Adipocyte (in vitro differentiated cells): ENCODE data around the gene ST7.
A peak's percentile ranks its signal among the peaks of the same experiment; 100 is the strongest.

Experiments
- DNase-seq: peaks from one replicate; pipeline ENCODE4 v3.0.0-alpha.2; 2015; ENCODE audit warnings: low read depth
- H3K27me3 ChIP-seq: replicated peaks from 2 replicates; pipeline ENCODE4 v1.7.0; 2013; ENCODE audit warnings: mild to moderate bottlenecking, low read length, moderate library complexity; ENCODE audit not compliant: control insufficient read depth, insufficient read depth
- H3K36me3 ChIP-seq: 2 replicates; pipeline ENCODE4 v1.7.0; 2013; ENCODE audit warnings: low read length, mild to moderate bottlenecking, moderate library complexity; ENCODE audit not compliant: control insufficient read depth, insufficient read depth, severe bottlenecking
- H3K4me1 ChIP-seq: 2 replicates; pipeline ENCODE4 v1.7.0; 2013; ENCODE audit warnings: mild to moderate bottlenecking, low read length, moderate library complexity; ENCODE audit not compliant: control insufficient read depth, insufficient read depth
- H3K4me3 ChIP-seq: 2 replicates; pipeline ENCODE4 v1.7.0; 2013; ENCODE audit warnings: mild to moderate bottlenecking, low read length, moderate library complexity
- H3K9ac ChIP-seq: 2 replicates; pipeline ENCODE4 v1.7.0; 2013; ENCODE audit warnings: mild to moderate bottlenecking, low read length, moderate library complexity
- H3K9me3 ChIP-seq: 2 replicates; pipeline ENCODE4 v1.7.0; 2013; ENCODE audit warnings: mild to moderate bottlenecking, low read length, moderate library complexity; ENCODE audit not compliant: control insufficient read depth

ST7 gene

GRCh38 chr7:117153016-117153545 is 199.8 kb downstream of the ST7 start:
- Histone ChIP-seq H3K9me3 (no peaks in the 10 kb centered on the region), H3K27me3 (no peaks in the 10 kb centered on the region), H3K9ac (no peak overlapping the region), H3K4me3 (no peak overlapping the region), H3K4me1 (peaks cover 12% of the 10 kb centered on the region), H3K36me3 (peaks cover 3% of the 10 kb centered on the region)
- DNase-seq: no peak

GRCh38 chr7:117154721-117155120 is 201.4 kb downstream of the ST7 start:
- Histone ChIP-seq H3K4me1 (peaks cover 26% of the 10 kb centered on the region), H3K9ac (no peak overlapping the region), H3K4me3 (no peak overlapping the region), H3K9me3 (no peaks in the 10 kb centered on the region), H3K27me3 (no peaks in the 10 kb centered on the region), H3K36me3 (peaks cover 3% of the 10 kb centered on the region)
- DNase-seq: no peak

DNA sequence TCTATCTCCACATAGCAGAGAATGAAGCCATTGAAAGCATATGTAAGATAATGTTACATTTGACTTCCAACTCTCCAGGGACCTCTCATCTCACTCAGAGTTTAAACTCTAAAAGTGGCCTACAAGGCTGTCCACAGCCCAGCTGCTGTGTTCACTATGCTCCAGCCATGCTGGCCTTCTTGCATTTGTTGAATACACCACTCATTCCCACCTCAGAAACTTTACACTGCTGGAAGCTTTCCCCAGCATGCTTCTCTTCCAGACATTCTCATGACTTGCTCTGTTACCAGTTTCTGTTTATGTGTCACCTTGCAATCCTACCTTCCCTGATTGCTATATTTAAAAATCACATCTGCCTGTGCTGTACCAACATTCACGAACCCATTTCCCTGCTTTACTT is 202.4 kb downstream of the ST7 start:
- Histone ChIP-seq H3K9ac (no peak overlapping the region), H3K4me3 (no peak overlapping the region), H3K9me3 (no peaks in the 10 kb centered on the region), H3K4me1 (peaks cover 26% of the 10 kb centered on the region), H3K36me3 (peaks cover 3% of the 10 kb centered on the region), H3K27me3 (no peaks in the 10 kb centered on the region)
- no peak for DNase-seq

GRCh38 chr7:117157241-117158209 is 204.2 kb downstream of the ST7 start:
- Histone ChIP-seq H3K4me3 (peak overlapping the region; percentile 59), H3K9me3 (no peaks in the 10 kb centered on the region), H3K27me3 (no peaks in the 10 kb centered on the region), H3K9ac (peak overlapping the region; percentile 79), H3K36me3 (peaks cover 3% of the 10 kb centered on the region), H3K4me1 (peaks cover 26% of the 10 kb centered on the region)
- peak; percentile 91 for DNase-seq

DNA sequence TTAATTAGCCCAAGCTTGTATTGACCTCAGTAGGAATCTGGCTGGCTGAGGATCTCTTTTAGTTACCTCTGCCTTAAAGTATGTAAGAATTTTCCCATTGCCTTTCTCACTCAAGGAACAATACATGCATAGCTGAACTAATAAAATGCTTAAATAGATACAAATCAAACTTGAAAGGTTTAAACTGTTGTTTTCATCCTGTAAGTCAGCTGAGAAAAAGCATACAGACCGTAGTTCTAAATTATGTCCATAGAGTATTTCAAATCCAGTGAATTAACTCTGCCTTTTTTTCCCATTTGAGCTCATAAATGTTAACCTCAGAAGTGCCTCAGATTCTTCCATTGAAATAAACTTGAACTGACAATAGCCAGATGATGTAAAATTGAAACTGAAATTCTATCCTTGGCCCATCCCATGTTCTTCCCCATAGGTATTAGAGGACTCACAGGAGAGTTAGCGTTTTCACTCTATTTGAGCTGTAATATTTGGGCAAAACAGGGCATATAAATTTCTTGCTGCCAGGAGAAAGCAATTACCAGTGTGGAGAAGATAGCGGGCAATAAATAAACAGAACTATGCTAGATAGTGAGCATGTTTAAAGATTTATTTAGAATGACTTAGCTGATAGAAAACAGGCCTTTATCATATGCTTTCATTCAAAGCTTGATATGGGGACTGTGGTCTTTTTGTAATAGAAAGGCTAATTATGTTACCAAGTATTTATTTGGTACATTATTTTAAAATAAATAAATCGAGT is 205.8 kb downstream of the ST7 start:
- no peak overlapping the region for H3K4me3 ChIP-seq
- H3K36me3 ChIP-seq: peaks cover 3% of the 10 kb centered on the region
- H3K9me3 ChIP-seq: peaks cover 4% of the 10 kb centered on the region
- peaks cover 33% of the 10 kb centered on the region for H3K4me1 ChIP-seq
- DNase-seq: peak; percentile 59
- no peak overlapping the region for H3K9ac ChIP-seq
- H3K27me3 ChIP-seq: no peaks in the 10 kb centered on the region

DNA sequence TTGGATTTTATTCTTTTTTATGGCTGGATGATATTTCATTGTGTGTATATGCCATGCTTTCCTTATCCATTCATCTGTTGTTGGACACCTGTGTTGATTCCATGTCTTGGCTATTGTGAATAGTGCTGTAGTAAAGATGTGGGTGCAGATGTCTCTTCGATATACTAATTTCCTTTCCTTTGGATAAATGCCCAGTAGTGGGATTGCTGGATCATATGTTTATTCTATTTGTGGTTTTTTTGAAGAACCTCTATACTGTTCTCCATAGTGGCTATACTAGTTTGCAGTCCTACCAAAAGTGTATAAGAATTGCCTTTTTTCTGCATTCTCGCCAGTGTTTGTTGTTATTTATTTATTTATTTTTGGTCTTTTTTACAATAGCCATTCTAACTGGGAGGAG is 209.8 kb downstream of the ST7 start:
- Histone ChIP-seq H3K4me3 (no peak overlapping the region), H3K4me1 (peaks cover 28% of the 10 kb centered on the region)
- no peak for DNase-seq

GRCh38 chr7:117164620-117165019 is 211.3 kb downstream of the ST7 start:
- Histone ChIP-seq H3K4me1 (peaks cover 14% of the 10 kb centered on the region), H3K9ac (no peak overlapping the region), H3K27me3 (no peaks in the 10 kb centered on the region), H3K4me3 (peak overlapping the region; percentile 26), H3K36me3 (no peaks in the 10 kb centered on the region), H3K9me3 (peaks cover 4% of the 10 kb centered on the region)
- DNase-seq: no peak

More for the DNA sequence above, 209.8 kb downstream of the ST7 start:
- Histone ChIP-seq H3K27me3 (no peaks in the 10 kb centered on the region), H3K36me3 (no peaks in the 10 kb centered on the region), H3K9ac (no peak overlapping the region), H3K9me3 (peaks cover 4% of the 10 kb centered on the region)

- Histone ChIP-seq H3K27me3 (no peaks in the 10 kb centered on the region), H3K4me1 (peaks cover 14% of the 10 kb centered on the region), H3K4me3 (no peak overlapping the region), H3K9me3 (peaks cover 4% of the 10 kb centered on the region), H3K36me3 (no peaks in the 10 kb centered on the region), H3K9ac (no peak overlapping the region)
- no peak for DNase-seq
Observed at GRCh38 chr7:117165656-117166055, 212.4 kb downstream of the ST7 start.

DNA sequence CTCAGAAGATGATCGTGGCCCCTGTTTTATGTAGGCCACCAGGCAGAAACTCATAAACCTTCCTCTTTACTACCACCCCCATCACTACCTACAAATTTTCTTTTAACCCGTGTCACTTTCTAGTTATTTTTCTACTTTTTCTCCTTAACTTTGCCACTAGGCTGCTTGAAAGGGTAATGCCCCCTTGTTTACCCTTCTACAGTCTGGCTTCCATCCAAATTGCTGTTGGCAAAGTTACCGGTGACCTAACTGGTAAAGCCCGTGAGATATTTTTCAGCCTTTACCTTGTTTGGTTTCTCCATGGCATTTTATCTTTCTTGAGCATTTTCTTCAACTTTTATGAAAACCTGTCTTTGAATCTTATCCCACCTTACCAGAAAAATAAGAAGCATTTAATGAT is 216.6 kb downstream of the ST7 start:
- Histone ChIP-seq H3K4me3 (no peak overlapping the region), H3K4me1 (peaks cover 4% of the 10 kb centered on the region), H3K27me3 (no peaks in the 10 kb centered on the region), H3K36me3 (no peaks in the 10 kb centered on the region), H3K9ac (no peak overlapping the region), H3K9me3 (no peaks in the 10 kb centered on the region)
- no peak for DNase-seq

- Histone ChIP-seq H3K9ac (no peak overlapping the region), H3K4me1 (peaks cover 9% of the 10 kb centered on the region), H3K4me3 (no peak overlapping the region), H3K36me3 (no peaks in the 10 kb centered on the region), H3K9me3 (no peaks in the 10 kb centered on the region), H3K27me3 (no peaks in the 10 kb centered on the region)
- no peak for DNase-seq
Observed at GRCh38 chr7:117171106-117171505, 217.8 kb downstream of the ST7 start.

GRCh38 chr7:117172283-117172682 is 219.0 kb downstream of the ST7 start:
- Histone ChIP-seq H3K4me3 (no peak overlapping the region), H3K9ac (no peak overlapping the region), H3K9me3 (no peaks in the 10 kb centered on the region), H3K36me3 (no peaks in the 10 kb centered on the region), H3K27me3 (no peaks in the 10 kb centered on the region), H3K4me1 (peaks cover 19% of the 10 kb centered on the region)
- no peak for DNase-seq
